BJ (cell line): ENCODE data around the gene OR51E1. TPM values are rescaled to one million over a fixed set of nuclear protein-coding genes. Genes with fewer than 3 reads are reported as not detected.

Experiments
- CTCF ChIA-PET: fragments of 350-600 bp; formaldehyde crosslinking; extraction: SDS; loops from one replicate; lab custom pipeline; 2021; ENCODE audit warnings: antibody characterized with exemption, inconsistent platforms; lab: Yijun Ruan, JAX
- POLR2A ChIA-PET: fragments of 300-600 bp; sonication (Branson Sonifier 250); formaldehyde crosslinking; extraction: SDS; loops from one replicate; lab custom pipeline; 2021; ENCODE audit warnings: antibody characterized with exemption; lab: Charles Lee
- DNase-seq: peaks from one replicate; pipeline ENCODE4 v3.0.0-alpha.2; 2011; ENCODE audit warnings: low read depth
- H3K27me3 ChIP-seq: 2 replicates; pipeline ENCODE4 v1.6.0; 2011; ENCODE audit warnings: low read length; ENCODE audit not compliant: control insufficient read depth, insufficient read depth
- H3K36me3 ChIP-seq: 2 replicates; pipeline ENCODE4 v1.5.1; 2011; ENCODE audit warnings: low read length; ENCODE audit not compliant: control insufficient read depth, insufficient read depth
- H3K4me3 ChIP-seq: 2 replicates; pipeline ENCODE4 v1.5.1; 2011; ENCODE audit warnings: low read depth, mild to moderate bottlenecking, control low read depth, low read length
- polyA plus RNA-seq: library from polyadenylated mRNA; depleted of rRNA; stranded (reverse); fragments of >200 nt; gene quantifications from 2 replicates; pipeline ENCODE4 v1.2.3, GENCODE V29; 2011; rRNA removed
- TF ChIP-seq, protein P1 (sequence below): IDR thresholded peaks from 2 replicates; pipeline ENCODE4 v1.5.1; 2011; ENCODE audit warnings: low read depth, mild to moderate bottlenecking, control low read depth, inconsistent platforms, low read length, moderate library complexity; ENCODE audit not compliant: insufficient read depth

OR51E1 gene
- polyA plus RNA-seq, 1 experiment: not detected

DNA sequence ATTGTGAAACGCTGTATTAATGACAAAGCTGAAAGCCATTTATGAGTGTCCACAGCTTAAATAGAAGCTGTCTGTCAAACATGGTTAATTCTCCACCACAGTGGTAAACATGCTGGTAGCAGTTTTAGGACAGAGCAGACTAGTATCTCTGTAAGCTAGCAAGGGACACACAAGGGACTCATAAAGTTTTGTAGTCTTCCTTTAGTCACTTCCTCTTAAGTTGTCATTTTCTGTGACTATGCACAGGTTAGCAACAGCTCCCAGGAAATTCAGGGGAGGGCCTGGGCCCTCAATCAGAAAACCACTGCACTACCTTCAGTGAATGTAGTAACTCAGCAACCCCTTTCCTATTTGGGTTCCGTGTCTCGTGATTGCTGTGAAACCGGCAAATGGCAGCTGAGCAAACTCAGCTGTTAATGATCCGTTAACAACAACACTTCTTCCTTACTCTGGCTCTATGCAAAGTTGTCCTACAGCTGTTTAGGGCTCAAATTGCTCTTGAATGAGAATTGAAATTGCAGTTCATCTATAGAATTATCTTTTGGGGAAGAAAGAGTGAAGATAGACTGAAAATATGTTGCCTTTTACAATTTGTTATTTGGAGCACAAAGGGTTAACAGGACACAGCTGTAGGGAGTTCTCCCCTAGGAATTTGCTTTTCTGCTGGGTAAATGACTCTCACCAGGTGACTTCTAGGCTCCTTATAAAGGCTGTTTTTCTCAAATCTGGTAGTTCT lies 60.4 kb downstream of the OR51E1 start, which contains the start of gene MMP26:
Gene MMP26 (plus strand): TSS at position 731 of the 736 bp plus-strand sequence.
- ChIA-PET POLR2A (no interaction called here), CTCF (interaction anchor here (1.1 to 1.5 kb wide), 2 partner anchors 14 to 67 kb away, joined by 3 read pairs; partner anchors contain the start of gene OR51D1)
- no peak for DNase-seq
- H3K4me3 ChIP-seq: no peak within 1 kb of the TSS
- TF ChIP-seq, protein P1, sequence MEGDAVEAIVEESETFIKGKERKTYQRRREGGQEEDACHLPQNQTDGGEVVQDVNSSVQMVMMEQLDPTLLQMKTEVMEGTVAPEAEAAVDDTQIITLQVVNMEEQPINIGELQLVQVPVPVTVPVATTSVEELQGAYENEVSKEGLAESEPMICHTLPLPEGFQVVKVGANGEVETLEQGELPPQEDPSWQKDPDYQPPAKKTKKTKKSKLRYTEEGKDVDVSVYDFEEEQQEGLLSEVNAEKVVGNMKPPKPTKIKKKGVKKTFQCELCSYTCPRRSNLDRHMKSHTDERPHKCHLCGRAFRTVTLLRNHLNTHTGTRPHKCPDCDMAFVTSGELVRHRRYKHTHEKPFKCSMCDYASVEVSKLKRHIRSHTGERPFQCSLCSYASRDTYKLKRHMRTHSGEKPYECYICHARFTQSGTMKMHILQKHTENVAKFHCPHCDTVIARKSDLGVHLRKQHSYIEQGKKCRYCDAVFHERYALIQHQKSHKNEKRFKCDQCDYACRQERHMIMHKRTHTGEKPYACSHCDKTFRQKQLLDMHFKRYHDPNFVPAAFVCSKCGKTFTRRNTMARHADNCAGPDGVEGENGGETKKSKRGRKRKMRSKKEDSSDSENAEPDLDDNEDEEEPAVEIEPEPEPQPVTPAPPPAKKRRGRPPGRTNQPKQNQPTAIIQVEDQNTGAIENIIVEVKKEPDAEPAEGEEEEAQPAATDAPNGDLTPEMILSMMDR: no peak
- no peaks in the 10 kb centered on the region for H3K36me3 ChIP-seq
- H3K27me3 ChIP-seq: no peaks in the 10 kb centered on the region

DNA sequence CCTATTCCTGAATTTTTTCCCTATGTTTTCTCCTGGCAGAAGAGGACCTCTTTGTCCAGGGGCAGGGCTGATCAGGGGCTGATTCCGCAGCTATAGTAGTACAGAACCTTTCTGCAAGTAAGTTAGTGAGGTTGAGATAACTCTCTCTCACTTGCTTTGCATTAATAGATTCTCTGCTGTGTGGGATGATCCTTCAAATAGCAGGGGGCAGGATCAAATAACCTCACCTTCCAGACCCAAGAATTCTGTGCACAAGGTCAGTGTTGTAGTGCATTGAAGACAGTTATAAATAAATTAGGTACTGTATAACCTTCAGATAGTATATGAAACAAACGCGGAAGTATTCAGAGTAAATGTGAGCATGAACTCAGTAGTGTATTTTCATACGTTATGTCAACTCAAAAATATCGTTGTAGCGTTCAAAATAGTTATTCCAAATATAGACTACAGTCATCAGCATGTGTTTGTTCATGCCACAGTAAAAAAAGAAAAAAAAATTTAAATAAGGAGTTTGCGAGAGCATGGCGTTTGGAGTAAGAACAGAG lies 61.1 kb downstream of the OR51E1 start:
- TF ChIP-seq, protein P1: no peak
- ChIA-PET CTCF (interaction anchor here (1.1 to 1.5 kb wide), 2 partner anchors 13 to 67 kb away, joined by 3 read pairs; partner anchors contain the start of gene OR51D1), POLR2A (no interaction called here)
- H3K27me3 ChIP-seq: no peaks in the 10 kb centered on the region
- DNase-seq: no peak
- no peaks in the 10 kb centered on the region for H3K36me3 ChIP-seq
- H3K4me3 ChIP-seq: no peak overlapping the region

Other genes starting within 250 kb of the OR51E1 start
- gene OR52K2, start 194.7 kb upstream of the OR51E1 start, polyA plus RNA-seq: not detected in 2 replicates
- gene OR52K1, start 161.3 kb upstream of the OR51E1 start, polyA plus RNA-seq: not detected in 2 replicates
- gene OR52M1, start 98.8 kb upstream of the OR51E1 start, polyA plus RNA-seq: not detected in 2 replicates
- gene OR52I2, start 62.2 kb upstream of the OR51E1 start, polyA plus RNA-seq: not detected in 2 replicates
- gene OR52I1, start 49.9 kb upstream of the OR51E1 start, polyA plus RNA-seq: not detected in 2 replicates
- gene TRIM68, start 35.8 kb upstream of the OR51E1 start, polyA plus RNA-seq: 6.2 and 6.5 TPM in 2 replicates
- not detected in 2 replicates for gene OR51D1, start 6.5 kb upstream of the OR51E1 start, polyA plus RNA-seq
- not detected in 2 replicates for gene OR51E2, start 53.9 kb downstream of the OR51E1 start, polyA plus RNA-seq
- not detected in 2 replicates for gene MMP26, start 60.8 kb downstream of the OR51E1 start, polyA plus RNA-seq
- not detected in 2 replicates for gene OR51F1, start 126.0 kb downstream of the OR51E1 start, polyA plus RNA-seq
- not detected in 2 replicates for gene OR52R1, start 160.4 kb downstream of the OR51E1 start, polyA plus RNA-seq
- not detected in 2 replicates for gene OR51F2, start 177.3 kb downstream of the OR51E1 start, polyA plus RNA-seq
- gene OR51S1, start 205.2 kb downstream of the OR51E1 start, polyA plus RNA-seq: not detected in 2 replicates
- not detected in 2 replicates for gene OR51T1, start 237.9 kb downstream of the OR51E1 start, polyA plus RNA-seq